SKM-1 treated with dmso at 0.1 percent for 144 hours (cell line): Measurements from ENCODE around the gene RAB30.
"Not testable (repeated sequence)": the region's sequence is repeated elsewhere in the genome, so short reads cannot be mapped to it uniquely, and the experiment has no call there.

ENCODE experiments used
- DNase-seq: peaks from one replicate; lab custom pipeline; 2025; ENCODE audit not compliant: unreplicated experiment; lab: John Stamatoyannopoulos, UW

RAB30 gene

GRCh38 chr11:82988936-82989627 lies 82.6 kb downstream of the RAB30 start:
- no peak for DNase-seq

DNA sequence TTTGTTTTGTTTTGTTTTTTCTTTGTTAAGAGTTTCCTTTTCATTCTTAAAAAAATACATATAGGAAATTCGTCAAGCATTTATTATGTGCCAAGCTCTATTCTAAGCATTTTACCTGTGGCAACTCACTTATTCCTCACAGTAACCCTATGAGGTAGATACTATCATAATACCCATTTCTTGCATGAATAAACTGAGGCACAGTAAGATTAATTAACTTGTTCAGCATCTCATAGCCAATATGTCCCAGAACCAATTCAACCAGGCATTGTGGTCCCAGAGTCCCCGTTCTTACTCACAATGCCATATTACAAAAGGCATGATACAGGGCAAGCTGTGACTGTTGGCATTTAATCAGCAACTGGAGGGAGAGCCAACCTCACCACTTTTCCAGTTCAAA lies 83.7 kb downstream of the RAB30 start:
- DNase-seq: no peak

- no peak for DNase-seq
Measured at GRCh38 chr11:82986446-82986845, 85.3 kb downstream of the RAB30 start.

- DNase-seq: no peak
Measured at GRCh38 chr11:82981852-82982251, 89.8 kb downstream of the RAB30 start.

GRCh38 chr11:82980947-82981346 lies 90.8 kb downstream of the RAB30 start:
- DNase-seq: no peak

DNA sequence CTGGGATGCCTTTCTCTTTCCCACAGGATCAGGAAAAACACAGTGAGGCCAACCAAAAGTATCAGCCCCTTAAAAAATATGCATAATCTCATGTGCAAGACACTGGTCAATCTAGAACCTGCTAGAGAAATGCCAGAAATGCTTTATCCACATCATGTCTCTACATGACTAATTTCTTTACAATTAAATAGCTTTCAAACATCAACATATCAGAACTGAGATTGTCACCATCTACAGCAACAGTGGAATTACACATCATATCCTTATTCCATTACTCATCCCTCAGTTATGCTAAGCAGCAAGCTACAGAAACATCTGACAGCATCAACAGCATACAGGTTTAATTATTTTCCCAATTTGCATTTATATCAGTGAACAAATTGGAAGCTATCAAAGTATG lies 91.4 kb downstream of the RAB30 start:
- DNase-seq: no peak

- DNase-seq: no peak
Measured at GRCh38 chr11:82979824-82980223, 91.9 kb downstream of the RAB30 start.

- no peak for DNase-seq
Measured at GRCh38 chr11:82978422-82979099, 93.1 kb downstream of the RAB30 start.

GRCh38 chr11:82976786-82977185 lies 94.9 kb downstream of the RAB30 start:
- no peak for DNase-seq

DNA sequence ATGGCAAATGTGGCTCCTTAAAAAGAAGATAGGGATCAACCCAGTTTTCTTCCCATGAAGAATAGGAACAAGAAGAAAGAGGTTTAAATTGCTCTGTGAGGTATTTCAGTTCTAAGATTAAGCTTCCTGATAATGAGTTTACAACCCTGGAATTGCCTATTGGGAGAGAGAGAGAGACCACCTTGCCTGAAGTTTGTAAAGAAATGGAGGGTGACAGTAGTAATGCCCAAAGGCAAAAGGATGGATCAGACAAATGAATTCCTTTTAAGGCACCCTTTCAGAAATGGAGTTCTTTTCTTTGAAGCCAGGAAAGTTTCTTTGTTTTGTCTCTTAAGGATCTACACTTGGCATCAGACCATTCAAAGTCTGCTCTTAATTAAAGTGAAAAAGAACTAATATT lies 95.8 kb downstream of the RAB30 start:
- no peak for DNase-seq

DNA sequence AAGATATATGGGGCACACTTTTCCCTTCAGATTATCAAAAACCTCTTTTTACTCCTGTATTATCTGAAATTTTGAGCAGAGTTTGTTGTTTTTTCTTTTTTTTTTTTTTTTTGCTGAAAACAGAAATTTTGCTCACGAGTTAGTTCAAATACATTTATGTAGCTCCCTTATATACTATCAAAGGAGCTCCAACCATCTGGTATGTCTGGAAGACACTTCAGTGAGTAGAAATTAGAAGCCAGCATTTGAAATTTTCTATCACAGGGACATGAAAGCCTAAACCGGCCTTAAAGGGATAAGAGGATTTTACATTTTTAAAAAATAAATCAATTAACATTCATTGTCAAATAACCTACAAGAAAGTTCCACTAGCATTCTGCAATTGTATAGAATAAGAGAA lies 96.8 kb downstream of the RAB30 start:
- DNase-seq: no peak

DNA sequence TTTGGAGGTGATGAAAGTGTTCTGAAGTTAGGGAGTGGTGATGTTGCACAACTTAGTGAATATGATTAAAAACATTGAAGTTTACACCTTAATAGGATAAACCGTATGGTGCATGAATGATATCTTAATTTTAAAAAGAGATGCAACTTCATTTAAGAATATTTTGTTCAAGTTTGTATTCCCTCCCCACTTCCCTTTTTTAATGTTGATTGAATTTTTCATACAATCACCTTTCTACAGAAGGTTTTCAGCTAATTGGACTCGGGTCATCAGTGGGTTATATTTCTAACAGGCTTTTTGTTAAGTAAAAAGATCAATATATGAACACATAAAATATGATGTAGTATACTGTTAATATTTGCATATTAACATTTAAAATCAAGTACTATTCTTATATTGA lies 97.6 kb downstream of the RAB30 start:
- DNase-seq: no peak

GRCh38 chr11:82972103-82972502 lies 99.6 kb downstream of the RAB30 start:
- no peak for DNase-seq

GRCh38 chr11:82971519-82971946 lies 100.2 kb downstream of the RAB30 start:
- DNase-seq: not testable (repeated sequence)

- not testable (repeated sequence) for DNase-seq
Measured at GRCh38 chr11:82970507-82971083, 101.1 kb downstream of the RAB30 start.

GRCh38 chr11:82969811-82970210 lies 101.9 kb downstream of the RAB30 start:
- no peak for DNase-seq

- DNase-seq: no peak
Measured at GRCh38 chr11:82967381-82967780, 104.3 kb downstream of the RAB30 start.

DNA sequence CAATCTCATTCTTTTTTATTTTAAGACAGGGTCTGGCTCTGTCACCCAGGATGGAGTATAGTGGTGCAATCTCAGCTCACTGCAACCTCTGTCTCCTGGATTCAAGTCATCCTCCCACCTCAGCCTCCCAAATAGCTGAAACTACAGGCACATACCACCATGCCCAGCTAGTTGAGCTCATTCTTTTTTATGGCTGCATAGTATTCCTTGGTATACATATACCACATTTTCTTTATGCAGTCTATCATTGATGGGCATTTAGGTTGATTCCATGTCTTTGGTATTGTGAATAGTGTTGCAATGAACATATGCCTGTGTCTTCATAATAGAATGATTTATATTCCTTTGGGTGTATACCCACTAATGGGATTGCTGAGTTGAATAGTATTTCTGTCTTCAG lies 109.7 kb downstream of the RAB30 start:
- not testable (repeated sequence) for DNase-seq

- DNase-seq: no peak
Measured at GRCh38 chr11:82960779-82961143, 110.9 kb downstream of the RAB30 start.

- DNase-seq: no peak
Measured at GRCh38 chr11:82959987-82960778, 111.5 kb downstream of the RAB30 start.

DNA sequence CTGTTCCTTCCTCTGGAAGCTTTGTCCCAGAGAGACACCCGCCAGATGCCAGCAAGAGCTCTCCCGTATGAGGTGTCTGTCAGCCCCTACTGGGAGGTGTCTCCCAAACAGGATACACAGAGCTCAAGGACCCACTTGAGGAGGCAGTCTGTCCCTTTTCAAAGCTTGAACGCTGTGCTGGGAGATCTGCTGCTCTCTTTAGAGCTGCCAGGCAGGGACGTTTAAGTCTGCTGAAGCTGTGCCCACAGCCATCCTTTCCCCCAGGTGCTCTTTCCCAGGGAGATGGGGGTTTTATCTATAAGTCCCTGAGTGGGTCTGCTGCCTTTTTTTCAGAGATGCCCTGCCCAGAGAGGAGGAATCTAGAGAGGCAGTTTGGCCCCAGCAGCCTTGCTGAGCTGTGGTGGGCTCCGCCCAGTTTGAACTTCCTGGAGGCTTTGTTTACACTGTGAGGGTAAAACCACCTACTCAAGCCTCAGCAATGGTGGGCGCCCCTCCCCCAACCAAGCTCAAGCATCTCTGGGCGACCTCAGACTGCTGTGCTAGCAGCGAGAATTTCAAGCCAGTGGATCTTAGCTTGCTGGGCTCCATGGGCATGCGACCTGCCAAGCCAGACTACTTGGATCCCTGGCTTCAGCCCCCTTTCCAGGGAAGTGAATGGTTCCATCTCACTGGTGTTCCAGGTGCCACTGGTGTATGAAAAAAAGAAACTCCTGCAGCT lies 115.8 kb downstream of the RAB30 start:
- not testable (repeated sequence) for DNase-seq
